ENCODE data around the gene DPF1.

Gene DPF1

DNA sequence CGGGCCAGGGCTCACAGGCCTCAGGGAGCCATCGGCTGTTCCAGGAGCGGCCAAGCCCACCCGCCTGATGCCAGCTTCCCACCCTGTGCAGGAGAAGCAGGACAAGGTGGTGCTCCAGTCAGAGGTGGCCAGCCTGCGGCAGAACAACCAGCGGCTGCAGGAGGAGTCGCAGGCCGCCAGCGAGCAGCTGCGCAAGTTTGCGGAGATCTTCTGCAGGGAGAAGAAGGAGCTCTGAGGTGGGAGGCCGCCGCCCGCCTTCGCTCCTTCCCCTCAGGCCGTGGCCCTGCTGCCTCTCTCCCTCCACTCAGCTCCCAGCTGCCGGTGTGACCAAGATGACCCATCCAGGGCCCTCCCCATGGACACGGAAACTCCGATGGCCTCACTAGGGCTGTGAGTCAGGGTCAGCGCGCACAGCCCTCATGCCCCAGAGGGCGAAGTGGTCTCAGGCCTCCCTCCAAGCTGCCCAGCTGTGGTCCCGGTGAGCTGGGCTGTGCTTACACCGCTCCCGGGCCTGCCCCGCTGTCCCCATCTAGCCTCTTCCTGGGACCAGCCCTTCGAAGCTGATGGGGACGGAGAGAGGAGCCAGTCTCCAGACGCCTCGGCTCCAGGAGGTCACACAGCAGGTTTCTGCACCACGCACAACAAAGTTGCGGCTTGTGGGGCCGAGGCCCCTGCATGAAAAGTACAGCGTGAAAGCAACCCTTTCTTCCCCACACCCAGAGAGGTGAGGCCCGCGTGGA, 17.8 kb downstream of the DPF1 start:
- H3K27ac ChIP-seq, result no peak overlapping the region
- H3K4me3 ChIP-seq, result no peak overlapping the region
- TF ChIP-seq, protein P1, sequence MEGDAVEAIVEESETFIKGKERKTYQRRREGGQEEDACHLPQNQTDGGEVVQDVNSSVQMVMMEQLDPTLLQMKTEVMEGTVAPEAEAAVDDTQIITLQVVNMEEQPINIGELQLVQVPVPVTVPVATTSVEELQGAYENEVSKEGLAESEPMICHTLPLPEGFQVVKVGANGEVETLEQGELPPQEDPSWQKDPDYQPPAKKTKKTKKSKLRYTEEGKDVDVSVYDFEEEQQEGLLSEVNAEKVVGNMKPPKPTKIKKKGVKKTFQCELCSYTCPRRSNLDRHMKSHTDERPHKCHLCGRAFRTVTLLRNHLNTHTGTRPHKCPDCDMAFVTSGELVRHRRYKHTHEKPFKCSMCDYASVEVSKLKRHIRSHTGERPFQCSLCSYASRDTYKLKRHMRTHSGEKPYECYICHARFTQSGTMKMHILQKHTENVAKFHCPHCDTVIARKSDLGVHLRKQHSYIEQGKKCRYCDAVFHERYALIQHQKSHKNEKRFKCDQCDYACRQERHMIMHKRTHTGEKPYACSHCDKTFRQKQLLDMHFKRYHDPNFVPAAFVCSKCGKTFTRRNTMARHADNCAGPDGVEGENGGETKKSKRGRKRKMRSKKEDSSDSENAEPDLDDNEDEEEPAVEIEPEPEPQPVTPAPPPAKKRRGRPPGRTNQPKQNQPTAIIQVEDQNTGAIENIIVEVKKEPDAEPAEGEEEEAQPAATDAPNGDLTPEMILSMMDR (IDR thresholded peaks at IDR 0.05), result no peak
- DNase-seq (ENCODE audit: low spot score), result no peak

DNA sequence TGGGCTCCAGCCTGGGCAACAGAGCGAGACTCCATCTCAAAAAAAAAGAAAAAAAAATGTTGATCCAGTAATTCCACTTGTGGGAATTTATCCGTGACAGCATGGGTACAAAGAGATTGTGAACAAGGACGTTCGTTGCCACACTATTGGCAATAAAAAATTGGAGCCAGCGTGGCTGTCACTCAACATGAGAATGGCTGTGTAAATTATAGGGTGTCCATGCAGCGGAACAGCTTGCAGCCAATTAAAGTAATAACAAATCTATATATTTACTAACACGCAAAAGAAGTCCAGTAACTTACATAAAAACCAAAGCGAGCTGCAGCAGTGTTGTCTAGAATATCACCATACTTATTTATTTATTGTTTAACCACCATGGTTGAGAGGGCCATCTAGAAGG, 19.3 kb downstream of the DPF1 start:
- no peak overlapping the region for H3K4me3 ChIP-seq
- TF ChIP-seq, protein P1 (IDR thresholded peaks at IDR 0.05), result no peak
- no peak overlapping the region for H3K27ac ChIP-seq
- DNase-seq (ENCODE audit: low spot score), result no peak

DNA sequence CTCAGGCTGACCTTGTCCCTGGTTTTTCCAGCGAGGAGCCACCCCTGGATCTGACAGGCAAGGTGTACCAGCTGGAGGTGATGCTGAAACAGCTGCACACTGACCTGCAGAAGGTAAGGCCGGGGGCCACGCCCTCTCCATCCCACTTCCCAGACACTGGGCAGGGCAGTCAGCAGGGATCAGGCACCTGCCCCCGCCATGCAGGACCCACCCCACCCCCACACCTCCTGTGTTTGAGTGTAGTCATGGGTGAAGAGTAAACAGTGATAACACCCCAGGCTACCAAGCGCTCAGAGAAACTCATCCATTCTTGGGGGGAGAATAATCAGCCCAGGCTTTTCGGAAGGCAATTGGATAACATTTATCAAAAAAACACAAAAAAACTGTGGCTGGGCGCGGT, 19.9 kb downstream of the DPF1 start:
- no peak for DNase-seq (ENCODE audit: low spot score)

DNA sequence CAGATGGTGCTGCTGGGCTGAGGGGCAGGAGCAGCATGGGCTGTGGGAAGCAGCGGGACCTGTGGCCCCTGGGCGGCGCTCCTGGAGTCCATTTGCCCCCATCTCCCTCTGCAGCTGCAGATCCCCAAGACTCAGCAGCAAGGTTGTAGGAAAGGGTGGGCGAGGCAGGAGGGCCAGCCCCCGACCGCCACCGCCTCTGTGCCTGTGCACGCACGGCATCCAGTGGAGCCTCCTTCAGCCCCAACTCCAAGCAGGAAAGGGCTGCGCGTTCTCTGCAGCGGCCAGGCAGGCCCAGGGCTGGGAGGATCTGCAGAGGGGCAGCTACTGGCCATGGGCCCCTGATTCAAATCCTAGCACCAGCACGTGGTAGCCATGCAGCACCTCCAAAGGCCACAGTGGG, 20.8 kb downstream of the DPF1 start:
- Histone ChIP-seq H3K27ac (no peak overlapping the region), H3K4me3 (no peak overlapping the region)
- TF ChIP-seq, protein P1 (IDR thresholded peaks at IDR 0.05), result no peak
- DNase-seq (ENCODE audit: low spot score), result no peak

More for the DNA sequence above, 19.9 kb downstream of the DPF1 start:
- Histone ChIP-seq H3K27ac (no peak overlapping the region), H3K4me3 (no peak overlapping the region)
- TF ChIP-seq, protein P1 (IDR thresholded peaks at IDR 0.05), result no peak

DNA sequence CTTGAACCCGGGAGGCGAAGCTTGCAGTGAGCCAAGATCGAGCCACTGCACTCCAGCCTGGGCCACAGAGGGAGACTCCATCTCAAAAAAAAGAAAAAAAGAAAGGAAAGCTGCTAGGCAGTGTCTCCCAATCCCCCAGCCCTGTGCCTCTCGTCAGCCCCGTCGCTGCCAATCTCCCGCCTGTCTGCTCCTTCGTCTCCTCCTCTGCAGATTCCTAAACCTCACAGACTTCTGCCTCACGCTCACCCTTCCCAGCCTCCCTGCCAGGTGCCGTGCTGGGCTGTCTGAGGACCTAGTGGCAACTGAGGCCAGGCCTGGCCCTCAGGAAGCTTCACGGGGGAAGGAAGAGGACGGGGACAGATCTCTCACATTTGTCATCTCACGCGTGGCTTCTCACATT, 21.5 kb downstream of the DPF1 start:
- TF ChIP-seq, protein P1 (IDR thresholded peaks at IDR 0.05), result no peak
- H3K27ac ChIP-seq, result no peak overlapping the region
- H3K4me3 ChIP-seq, result no peak overlapping the region
- no peak for DNase-seq (ENCODE audit: low spot score)

DNA sequence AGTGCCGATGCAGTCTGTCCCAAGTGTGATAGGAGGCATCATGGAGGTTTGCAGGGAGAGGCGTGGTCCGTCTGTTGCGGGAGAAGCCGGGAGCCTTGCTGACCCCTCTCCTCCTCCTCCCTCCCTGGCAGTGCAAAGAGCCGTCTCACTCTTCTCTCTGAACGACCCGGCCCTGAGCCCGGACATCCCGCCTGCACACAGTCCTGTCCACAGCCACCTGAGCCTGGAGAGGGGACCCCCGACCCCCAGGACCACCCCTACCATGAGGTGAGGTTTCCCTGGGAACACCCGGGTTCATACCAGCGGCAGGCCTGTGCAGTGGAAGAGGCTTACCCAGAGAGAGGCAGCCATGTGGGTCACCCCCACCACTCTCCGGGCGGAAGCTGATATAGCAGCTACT, 22.3 kb downstream of the DPF1 start:
- no peak for DNase-seq (ENCODE audit: low spot score)
- TF ChIP-seq, protein P1 (IDR thresholded peaks at IDR 0.05), result no peak

DNA sequence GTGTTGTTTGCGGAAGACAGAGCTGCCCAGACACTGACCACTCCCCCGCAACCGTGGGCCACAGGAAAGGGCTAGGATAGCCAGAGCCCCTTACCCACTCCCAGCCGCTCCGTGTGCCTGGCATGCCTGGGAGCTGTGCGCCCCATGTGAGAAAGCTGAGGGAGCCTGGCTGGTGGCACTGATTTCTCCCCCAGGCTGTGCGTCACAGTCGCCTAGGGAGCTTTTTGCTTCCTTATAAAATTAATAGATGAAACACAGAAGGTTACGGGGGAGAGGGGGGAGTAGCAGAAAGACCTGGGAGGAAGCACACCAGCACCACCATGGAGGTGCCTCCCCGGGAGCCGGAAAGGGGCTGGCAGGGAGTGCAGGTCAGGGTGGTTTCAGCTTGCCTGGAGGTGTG, 24.7 kb downstream of the DPF1 start:
- no peak for DNase-seq (ENCODE audit: low spot score)
- TF ChIP-seq, protein P1 (IDR thresholded peaks at IDR 0.05), result no peak

More for the DNA sequence above, 22.3 kb downstream of the DPF1 start:
- Histone ChIP-seq H3K4me3 (no peak overlapping the region), H3K27ac (no peak overlapping the region)

More for the DNA sequence above, 24.7 kb downstream of the DPF1 start:
- no peak overlapping the region for H3K4me3 ChIP-seq
- H3K27ac ChIP-seq, result no peak overlapping the region
